ENCODE data around the gene IQCM.

Gene IQCM

GRCh38 chr4:149766135-149766534, 49.5 kb downstream of the IQCM start:
- no peak for DNase-seq

- DNase-seq, result peak; percentile 90
These were observed 50.0 kb downstream of the IQCM start for GRCh38 chr4:149765630-149766029.

GRCh38 chr4:149755969-149756368, 59.7 kb downstream of the IQCM start:
- DNase-seq, result no peak

GRCh38 chr4:149754526-149754925, 61.1 kb downstream of the IQCM start:
- peak; percentile 48 for DNase-seq

- no peak for DNase-seq
These were observed 62.9 kb downstream of the IQCM start for GRCh38 chr4:149752729-149753128.

GRCh38 chr4:149751174-149751573, 64.5 kb downstream of the IQCM start:
- DNase-seq, result no peak

- DNase-seq, result no peak
These were observed 65.9 kb downstream of the IQCM start for GRCh38 chr4:149749784-149750183.

GRCh38 chr4:149747646-149748045, 68.0 kb downstream of the IQCM start:
- no peak for DNase-seq

- DNase-seq, result no peak
These were observed 69.4 kb downstream of the IQCM start for GRCh38 chr4:149746276-149746675.

GRCh38 chr4:149741186-149741831, 74.3 kb downstream of the IQCM start:
- DNase-seq, result no peak

- DNase-seq, result no peak
These were observed 77.5 kb downstream of the IQCM start for GRCh38 chr4:149738156-149738555.

- no peak for DNase-seq
These were observed 79.8 kb downstream of the IQCM start for GRCh38 chr4:149735796-149736195.

GRCh38 chr4:149728444-149728843, 87.2 kb downstream of the IQCM start:
- DNase-seq, result no peak

- no peak for DNase-seq
These were observed 88.0 kb downstream of the IQCM start for GRCh38 chr4:149727663-149728062.

GRCh38 chr4:149723065-149723464, 92.6 kb downstream of the IQCM start:
- DNase-seq, result no peak

- no peak for DNase-seq
These were observed 95.8 kb downstream of the IQCM start for GRCh38 chr4:149719806-149720205.

- no peak for DNase-seq
These were observed 96.3 kb downstream of the IQCM start for GRCh38 chr4:149719357-149719756.

- no peak for DNase-seq
These were observed 97.1 kb downstream of the IQCM start for GRCh38 chr4:149718500-149718899.

GRCh38 chr4:149716728-149717127, 98.9 kb downstream of the IQCM start:
- DNase-seq, result no peak

GRCh38 chr4:149715822-149716585, 99.6 kb downstream of the IQCM start:
- no peak for DNase-seq

GRCh38 chr4:149713031-149713430, 102.6 kb downstream of the IQCM start:
- no peak for DNase-seq

- no peak for DNase-seq
These were observed 103.9 kb downstream of the IQCM start for GRCh38 chr4:149711593-149712365.

GRCh38 chr4:149709640-149710039, 106.0 kb downstream of the IQCM start:
- DNase-seq, result peak; percentile 26

Data from fibroblast of skin of right quadriceps (primary cell).